NCI-H2029 treated with DMSO at 0.1 percent for 48 hours (cell line): ENCODE measurements around the gene RYR3.

Experiments
- DNase-seq: peaks from one replicate; lab custom pipeline; 2025; lab: John Stamatoyannopoulos, UW

RYR3 gene

GRCh38 chr15:33384307-33384706 lies 73.5 kb downstream of the RYR3 start:
- DNase-seq = no peak

GRCh38 chr15:33392453-33392852 lies 81.7 kb downstream of the RYR3 start:
- DNase-seq = no peak

GRCh38 chr15:33393546-33393945 lies 82.8 kb downstream of the RYR3 start:
- DNase-seq = no peak

GRCh38 chr15:33395321-33395720 lies 84.6 kb downstream of the RYR3 start:
- no peak for DNase-seq

GRCh38 chr15:33395846-33396245 lies 85.1 kb downstream of the RYR3 start:
- no peak for DNase-seq

- DNase-seq = no peak
Observed at GRCh38 chr15:33396475-33396874, 85.7 kb downstream of the RYR3 start.

- DNase-seq = no peak
Observed at GRCh38 chr15:33398555-33398954, 87.8 kb downstream of the RYR3 start.

GRCh38 chr15:33400941-33401340 lies 90.2 kb downstream of the RYR3 start:
- DNase-seq = no peak

- DNase-seq = no peak
Observed at GRCh38 chr15:33402600-33402999, 91.8 kb downstream of the RYR3 start.

- DNase-seq = no peak
Observed at GRCh38 chr15:33405096-33405495, 94.3 kb downstream of the RYR3 start.

GRCh38 chr15:33411596-33412540 lies 101.1 kb downstream of the RYR3 start:
- DNase-seq = no peak

GRCh38 chr15:33419701-33420100 lies 108.9 kb downstream of the RYR3 start:
- no peak for DNase-seq

GRCh38 chr15:33424025-33424424 lies 113.3 kb downstream of the RYR3 start:
- no peak for DNase-seq

GRCh38 chr15:33425142-33425541 lies 114.4 kb downstream of the RYR3 start:
- no peak for DNase-seq

GRCh38 chr15:33430577-33430976 lies 119.8 kb downstream of the RYR3 start:
- no peak for DNase-seq

GRCh38 chr15:33433821-33434220 lies 123.1 kb downstream of the RYR3 start:
- DNase-seq = no peak

GRCh38 chr15:33438396-33438795 lies 127.6 kb downstream of the RYR3 start:
- DNase-seq = no peak

- no peak for DNase-seq
Observed at GRCh38 chr15:33440900-33441299, 130.1 kb downstream of the RYR3 start.

GRCh38 chr15:33442449-33442848 lies 131.7 kb downstream of the RYR3 start:
- DNase-seq = peak; percentile 1

- DNase-seq = no peak
Observed at GRCh38 chr15:33443708-33444107, 132.9 kb downstream of the RYR3 start.

GRCh38 chr15:33445984-33446383 lies 135.2 kb downstream of the RYR3 start:
- no peak for DNase-seq

GRCh38 chr15:33448151-33448550 lies 137.4 kb downstream of the RYR3 start:
- DNase-seq = no peak

- DNase-seq = no peak
Observed at GRCh38 chr15:33448961-33449606, 138.3 kb downstream of the RYR3 start.
